Dendritic cell treated with granulocyte-macrophage colony-stimulating factor and Interleukin-4, amounts not matched to agents 40 ng/mL and 50 ng/mL, for 4 days (primary cell): ENCODE results near the gene PRKD2.
A peak's percentile ranks its signal among the peaks of the same experiment; 100 is the strongest.
"Not testable (repeated sequence)": the region's sequence is repeated elsewhere in the genome, so short reads cannot be mapped to it uniquely, and the experiment has no call there.

Experiments used
- H3K27ac Mint-ChIP-seq: one replicate; pipeline ENCODE4 v1.8.0; 2022; ENCODE audit warnings: mild to moderate bottlenecking, mixed read lengths
- H3K27me3 Mint-ChIP-seq: one replicate; pipeline ENCODE4 v1.8.0; 2022; ENCODE audit warnings: mild to moderate bottlenecking, mixed read lengths
- H3K36me3 Mint-ChIP-seq: one replicate; pipeline ENCODE4 v1.8.0; 2022; ENCODE audit warnings: low read depth, mixed read lengths
- H3K4me1 Mint-ChIP-seq: one replicate; pipeline ENCODE4 v1.8.0; 2022; ENCODE audit warnings: low read depth, mixed read lengths
- H3K4me3 Mint-ChIP-seq: one replicate; pipeline ENCODE4 v1.8.0; 2022; ENCODE audit warnings: mild to moderate bottlenecking, moderate library complexity, mixed read lengths
- H3K9me3 Mint-ChIP-seq: one replicate; pipeline ENCODE4 v1.8.0; 2022; ENCODE audit warnings: mixed read lengths
- intact Hi-C: fragments of 100-400 bp; cut with micrococcal nuclease; formaldehyde crosslinking; loops from one replicate; pipeline ENCODE4 v1.15.0; 2022

The PRKD2 gene

GRCh38 chr19:46717034-46717715 is at the start of gene PRKD2:
TSS of gene PRKD2 (minus strand) at chr19:46717114. CDS start at chr19:46716370, 744 bp downstream.
- Mint-ChIP-seq H3K36me3 (peaks cover 53% of the 10 kb centered on the region), H3K27ac (peak within 1 kb of the TSS; percentile 97), H3K9me3 (no peaks in the 10 kb centered on the region), H3K27me3 (peaks cover 13% of the 10 kb centered on the region), H3K4me1 (peaks cover 76% of the 10 kb centered on the region), H3K4me3 (peak within 1 kb of the TSS; percentile 100)
- intact Hi-C loops, result no loop called here

GRCh38 chr19:46764817-46765291 is 47.9 kb upstream of the PRKD2 start:
- H3K4me1 Mint-ChIP-seq, result peaks cover 21% of the 10 kb centered on the region
- H3K9me3 Mint-ChIP-seq, result no peaks in the 10 kb centered on the region
- no peaks in the 10 kb centered on the region for H3K36me3 Mint-ChIP-seq
- H3K27me3 Mint-ChIP-seq, result no peaks in the 10 kb centered on the region
- H3K4me3 Mint-ChIP-seq, result no peak overlapping the region
- intact Hi-C loops, result no loop called here
- peak overlapping the region; percentile 59 for H3K27ac Mint-ChIP-seq

GRCh38 chr19:46762245-46762890 is 45.5 kb upstream of the PRKD2 start:
- Mint-ChIP-seq H3K27ac (no peak overlapping the region), H3K4me1 (peaks cover 38% of the 10 kb centered on the region), H3K36me3 (no peaks in the 10 kb centered on the region), H3K4me3 (no peak overlapping the region), H3K9me3 (no peaks in the 10 kb centered on the region), H3K27me3 (no peaks in the 10 kb centered on the region)
- intact Hi-C loops, result no loop called here

GRCh38 chr19:46761418-46761831 is 44.5 kb upstream of the PRKD2 start:
- Mint-ChIP-seq H3K27me3 (no peaks in the 10 kb centered on the region), H3K27ac (no peak overlapping the region), H3K4me3 (no peak overlapping the region), H3K9me3 (no peaks in the 10 kb centered on the region), H3K4me1 (peaks cover 41% of the 10 kb centered on the region), H3K36me3 (peaks cover 8% of the 10 kb centered on the region)
- intact Hi-C loops, result no loop called here

GRCh38 chr19:46760897-46761296 is 44.0 kb upstream of the PRKD2 start:
- H3K4me3 Mint-ChIP-seq, H3K27ac Mint-ChIP-seq, intact Hi-C loops, H3K9me3 Mint-ChIP-seq, H3K27me3 Mint-ChIP-seq: not testable (repeated sequence)
- peaks cover 43% of the 10 kb centered on the region for H3K4me1 Mint-ChIP-seq
- H3K36me3 Mint-ChIP-seq, result peaks cover 11% of the 10 kb centered on the region

GRCh38 chr19:46760363-46760762 is 43.4 kb upstream of the PRKD2 start:
- intact Hi-C loops, result no loop called here
- Mint-ChIP-seq H3K27ac (no peak overlapping the region), H3K4me1 (peaks cover 46% of the 10 kb centered on the region), H3K4me3 (no peak overlapping the region), H3K9me3 (no peaks in the 10 kb centered on the region), H3K27me3 (no peaks in the 10 kb centered on the region), H3K36me3 (peaks cover 11% of the 10 kb centered on the region)

- Mint-ChIP-seq H3K27me3 (no peaks in the 10 kb centered on the region), H3K9me3 (no peaks in the 10 kb centered on the region), H3K4me1 (peaks cover 47% of the 10 kb centered on the region), H3K27ac (peak overlapping the region; percentile 41), H3K36me3 (peaks cover 11% of the 10 kb centered on the region), H3K4me3 (no peak overlapping the region)
- intact Hi-C loops, result no loop called here
Observed at GRCh38 chr19:46759817-46760333, 43.0 kb upstream of the PRKD2 start.

- H3K27ac Mint-ChIP-seq, result peak overlapping the region; percentile 41
Observed at GRCh38 chr19:46759206-46759605, 42.3 kb upstream of the PRKD2 start.

GRCh38 chr19:46756544-46756888 is 39.6 kb upstream of the PRKD2 start:
- Mint-ChIP-seq H3K27me3 (no peaks in the 10 kb centered on the region), H3K27ac (no peak overlapping the region)
- intact Hi-C loops, result no loop called here

More at GRCh38 chr19:46759206-46759605, 42.3 kb upstream of the PRKD2 start:
- Mint-ChIP-seq H3K36me3 (peaks cover 11% of the 10 kb centered on the region), H3K9me3 (no peaks in the 10 kb centered on the region), H3K4me3 (no peak overlapping the region), H3K27me3 (no peaks in the 10 kb centered on the region), H3K4me1 (peaks cover 45% of the 10 kb centered on the region)
- intact Hi-C loops, result no loop called here

GRCh38 chr19:46755853-46756543 is 39.1 kb upstream of the PRKD2 start:
- Mint-ChIP-seq H3K9me3 (no peaks in the 10 kb centered on the region), H3K27me3 (no peaks in the 10 kb centered on the region), H3K27ac (no peak overlapping the region), H3K36me3 (peaks cover 23% of the 10 kb centered on the region), H3K4me1 (peaks cover 55% of the 10 kb centered on the region), H3K4me3 (no peak overlapping the region)
- intact Hi-C loops, result no loop called here

More at GRCh38 chr19:46756544-46756888, 39.6 kb upstream of the PRKD2 start:
- Mint-ChIP-seq H3K4me1 (peaks cover 56% of the 10 kb centered on the region), H3K9me3 (no peaks in the 10 kb centered on the region), H3K4me3 (peak overlapping the region; percentile 17), H3K36me3 (peaks cover 22% of the 10 kb centered on the region)

GRCh38 chr19:46755077-46755852 is 38.4 kb upstream of the PRKD2 start:
- intact Hi-C loops, result no loop called here
- no peaks in the 10 kb centered on the region for H3K9me3 Mint-ChIP-seq
- no peak overlapping the region for H3K4me3 Mint-ChIP-seq
- peak overlapping the region; percentile 12 for H3K27ac Mint-ChIP-seq
- H3K36me3 Mint-ChIP-seq, result peaks cover 30% of the 10 kb centered on the region
- H3K4me1 Mint-ChIP-seq, result peaks cover 57% of the 10 kb centered on the region
- H3K27me3 Mint-ChIP-seq, result no peaks in the 10 kb centered on the region

GRCh38 chr19:46753420-46754155 is 36.7 kb upstream of the PRKD2 start:
- H3K27me3 Mint-ChIP-seq, result no peaks in the 10 kb centered on the region
- intact Hi-C loops, result no loop called here
- peaks cover 52% of the 10 kb centered on the region for H3K4me1 Mint-ChIP-seq
- no peak overlapping the region for H3K27ac Mint-ChIP-seq
- H3K4me3 Mint-ChIP-seq, result no peak overlapping the region
- H3K9me3 Mint-ChIP-seq, result no peaks in the 10 kb centered on the region
- peaks cover 34% of the 10 kb centered on the region for H3K36me3 Mint-ChIP-seq
